ENCODE data around the gene NUDT19.

GRCh38 chr19:32661318-32661717 lies 30.3 kb upstream of the NUDT19 start:
- TF ChIP-seq BRCA1 (IDR thresholded peaks at IDR 0.05; ENCODE audit: low read depth, low read length) (no peak), POLR2AphosphoS5 (IDR thresholded peaks at IDR 0.05; ENCODE audit: low read length) (no peak)
- TF ChIP-seq, protein P1, sequence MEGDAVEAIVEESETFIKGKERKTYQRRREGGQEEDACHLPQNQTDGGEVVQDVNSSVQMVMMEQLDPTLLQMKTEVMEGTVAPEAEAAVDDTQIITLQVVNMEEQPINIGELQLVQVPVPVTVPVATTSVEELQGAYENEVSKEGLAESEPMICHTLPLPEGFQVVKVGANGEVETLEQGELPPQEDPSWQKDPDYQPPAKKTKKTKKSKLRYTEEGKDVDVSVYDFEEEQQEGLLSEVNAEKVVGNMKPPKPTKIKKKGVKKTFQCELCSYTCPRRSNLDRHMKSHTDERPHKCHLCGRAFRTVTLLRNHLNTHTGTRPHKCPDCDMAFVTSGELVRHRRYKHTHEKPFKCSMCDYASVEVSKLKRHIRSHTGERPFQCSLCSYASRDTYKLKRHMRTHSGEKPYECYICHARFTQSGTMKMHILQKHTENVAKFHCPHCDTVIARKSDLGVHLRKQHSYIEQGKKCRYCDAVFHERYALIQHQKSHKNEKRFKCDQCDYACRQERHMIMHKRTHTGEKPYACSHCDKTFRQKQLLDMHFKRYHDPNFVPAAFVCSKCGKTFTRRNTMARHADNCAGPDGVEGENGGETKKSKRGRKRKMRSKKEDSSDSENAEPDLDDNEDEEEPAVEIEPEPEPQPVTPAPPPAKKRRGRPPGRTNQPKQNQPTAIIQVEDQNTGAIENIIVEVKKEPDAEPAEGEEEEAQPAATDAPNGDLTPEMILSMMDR (IDR thresholded peaks at IDR 0.05 in 2 of 3, conservative IDR thresholded peaks at IDR 0.05 in 1 of 3; ENCODE audit: control insufficient read depth in 2 of 3, extremely low read depth in 1 of 3, insufficient read depth in 1 of 3, low read depth in 3 of 3, low read length in 3 of 3) = no peak
